DMS153 treated with DMSO at 0.1 percent for 48 hours (cell line): ENCODE results near the gene NDST1.
"Not testable (repeated sequence)": the region's sequence is repeated elsewhere in the genome, so short reads cannot be mapped to it uniquely, and the experiment has no call there.

Experiments
- DNase-seq: peaks from one replicate; lab custom pipeline; 2025; ENCODE audit not compliant: unreplicated experiment; lab: John Stamatoyannopoulos, UW

Gene NDST1

DNA sequence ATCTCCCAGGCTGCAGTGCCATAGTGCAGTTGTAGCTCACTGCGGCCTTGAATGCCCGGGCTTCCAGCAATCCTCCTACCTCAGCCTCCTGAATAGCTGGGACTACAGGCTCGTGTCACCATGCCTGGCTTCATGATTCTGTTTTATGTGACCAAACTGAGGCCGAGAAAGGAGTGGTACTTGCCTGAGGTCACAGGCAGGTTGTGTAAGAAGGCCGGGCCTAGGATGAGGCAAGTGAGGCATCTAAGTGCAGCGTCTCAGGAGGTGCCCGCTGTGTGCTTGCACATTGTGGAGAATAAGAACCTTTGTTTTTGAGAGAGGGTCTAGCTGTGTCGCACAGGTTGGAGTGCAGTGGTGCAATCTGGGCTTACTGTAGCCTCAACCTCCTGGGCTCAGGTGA lies 2.1 kb upstream of the NDST1 start:
- no peak for DNase-seq

DNA sequence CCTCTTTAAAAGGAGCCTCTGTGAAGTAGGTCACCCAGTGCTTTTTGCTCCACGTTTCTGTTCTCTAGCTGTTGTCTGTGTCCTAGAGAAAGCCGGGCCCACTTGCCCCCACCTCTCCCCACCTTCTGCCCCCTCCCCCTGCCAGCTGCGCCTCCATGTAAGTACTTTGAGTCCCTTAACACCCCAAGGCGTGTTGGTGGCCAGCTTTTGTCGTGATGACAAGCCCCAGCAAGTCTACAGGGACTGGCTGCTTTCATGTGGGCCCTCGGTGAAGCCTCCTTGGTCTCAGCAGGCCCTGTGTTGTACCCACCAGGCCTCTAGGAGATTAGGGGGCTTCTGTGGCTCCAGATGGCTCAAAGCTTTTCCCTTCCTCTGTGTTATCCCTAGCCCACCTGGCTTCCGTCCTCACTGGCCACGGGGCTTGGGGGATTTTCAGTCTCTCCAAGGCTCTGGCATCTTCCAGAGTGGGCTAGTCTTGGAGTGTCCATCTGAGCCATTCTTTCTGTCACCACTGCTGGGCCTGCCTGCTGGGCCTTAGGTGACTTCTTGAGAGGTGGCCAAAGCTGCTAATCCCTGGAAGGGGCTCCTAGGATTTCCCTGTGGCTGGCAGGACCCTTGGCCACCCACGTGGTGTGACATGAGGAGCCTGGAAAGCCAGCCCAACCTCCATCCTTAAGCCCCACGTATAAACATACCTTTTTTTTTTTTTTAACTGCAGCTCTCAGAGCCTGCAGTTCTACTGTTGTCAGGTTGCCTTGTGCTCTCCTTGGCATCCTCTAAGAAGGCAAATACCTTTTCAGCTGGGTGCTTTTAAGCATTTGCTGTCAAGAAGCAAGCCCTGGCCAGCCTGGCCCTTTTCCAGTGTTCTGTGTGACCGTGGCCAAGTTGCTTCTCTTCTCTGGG lies 1.1 kb upstream of the NDST1 start:
- DNase-seq, result no peak

DNA sequence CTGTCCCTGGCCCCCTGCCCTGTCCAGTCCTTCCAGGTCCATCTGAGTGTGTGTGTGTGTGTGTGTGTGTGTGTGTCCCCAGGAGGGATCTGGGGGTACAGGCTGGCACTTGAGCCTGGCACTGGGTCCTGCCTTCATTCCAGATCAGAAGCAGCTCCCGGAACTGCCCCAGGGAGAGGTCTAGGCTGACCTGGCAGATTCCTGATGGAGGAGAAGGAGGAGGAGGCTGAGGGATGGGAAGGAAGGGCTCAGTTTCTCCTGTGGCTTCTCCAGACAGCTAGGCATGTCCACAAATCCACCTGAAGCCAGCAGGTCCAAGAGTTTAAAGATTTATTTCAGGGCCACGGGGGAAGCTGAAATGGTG lies 328 bp downstream of the NDST1 start:
- no peak for DNase-seq

DNA sequence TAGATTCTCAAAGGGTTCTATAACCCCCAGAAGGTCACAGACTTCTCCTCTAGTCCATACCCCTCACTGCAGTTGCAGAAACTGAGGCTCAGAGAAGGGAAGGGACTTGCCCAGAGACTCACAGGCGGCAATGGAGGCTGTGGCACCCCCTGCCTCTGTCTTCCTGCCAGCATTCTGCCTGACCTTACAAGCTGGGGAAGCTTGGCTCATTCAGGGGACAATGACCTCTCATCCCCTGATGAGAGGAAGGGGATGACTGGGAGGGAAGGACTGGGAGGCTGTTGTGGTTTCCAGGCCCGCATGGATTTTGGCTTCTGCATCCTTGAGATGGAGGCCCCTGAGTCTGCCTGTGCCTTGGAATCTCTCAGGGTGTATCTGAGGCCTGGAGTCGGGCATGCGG lies 897 bp downstream of the NDST1 start:
- DNase-seq, result no peak

DNA sequence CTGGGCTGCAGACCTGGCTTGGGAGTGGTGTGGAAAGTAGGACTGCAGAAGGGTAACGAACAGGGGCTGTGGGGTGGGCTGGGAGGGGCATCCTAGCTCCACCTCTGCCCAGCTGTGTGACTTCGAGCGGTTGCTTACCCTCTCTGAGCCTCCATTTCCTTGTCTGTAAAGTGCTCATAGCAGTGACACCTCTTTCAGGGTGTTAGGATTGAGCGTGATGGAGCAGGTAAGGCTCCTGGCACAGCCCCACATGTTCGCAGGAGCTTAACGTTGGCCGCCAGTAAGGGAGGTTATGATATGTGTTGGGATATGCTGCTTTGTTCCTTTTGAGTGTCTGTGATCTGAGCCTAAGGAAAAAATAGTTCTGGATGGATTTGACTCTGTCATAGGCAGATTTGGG lies 2.1 kb downstream of the NDST1 start:
- no peak for DNase-seq

DNA sequence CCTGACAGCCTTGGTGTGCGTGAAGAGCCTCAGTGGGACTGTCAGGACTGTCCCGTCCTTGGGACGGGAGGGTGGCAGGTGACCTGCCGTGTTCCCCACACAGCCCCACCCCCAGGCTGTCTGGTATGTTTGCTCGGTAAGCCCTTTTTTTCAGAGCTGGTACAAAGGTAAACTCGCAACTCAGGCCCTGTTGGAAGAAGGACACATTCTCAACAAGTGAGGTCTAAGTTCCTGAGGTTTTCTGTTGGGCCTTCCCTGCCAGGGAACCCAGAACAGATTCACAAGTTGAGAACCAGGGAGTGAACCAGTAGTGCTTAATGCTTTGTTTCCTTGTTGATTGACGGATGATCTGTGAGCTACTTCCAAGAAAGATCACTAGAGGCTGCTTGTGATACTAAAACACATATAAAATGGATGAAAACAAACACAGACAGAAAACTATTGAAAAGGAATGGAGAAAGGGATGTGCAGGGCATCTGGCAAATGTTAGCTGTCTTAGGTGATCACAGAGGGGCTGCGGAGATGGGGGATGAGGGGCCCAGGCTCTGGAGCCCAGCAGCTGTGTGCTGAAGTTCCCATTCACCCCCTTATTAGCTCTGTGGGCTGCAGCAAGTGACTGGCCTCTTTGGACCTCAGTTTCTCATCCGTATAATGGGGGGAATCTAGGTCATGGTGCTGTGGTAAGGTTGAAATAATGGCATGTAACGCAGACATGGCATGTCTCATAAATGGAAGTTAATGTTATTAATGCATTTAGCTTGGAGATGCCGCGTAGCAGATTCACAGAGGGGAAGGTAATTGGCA lies 2.7 kb downstream of the NDST1 start:
- DNase-seq, result no peak

DNA sequence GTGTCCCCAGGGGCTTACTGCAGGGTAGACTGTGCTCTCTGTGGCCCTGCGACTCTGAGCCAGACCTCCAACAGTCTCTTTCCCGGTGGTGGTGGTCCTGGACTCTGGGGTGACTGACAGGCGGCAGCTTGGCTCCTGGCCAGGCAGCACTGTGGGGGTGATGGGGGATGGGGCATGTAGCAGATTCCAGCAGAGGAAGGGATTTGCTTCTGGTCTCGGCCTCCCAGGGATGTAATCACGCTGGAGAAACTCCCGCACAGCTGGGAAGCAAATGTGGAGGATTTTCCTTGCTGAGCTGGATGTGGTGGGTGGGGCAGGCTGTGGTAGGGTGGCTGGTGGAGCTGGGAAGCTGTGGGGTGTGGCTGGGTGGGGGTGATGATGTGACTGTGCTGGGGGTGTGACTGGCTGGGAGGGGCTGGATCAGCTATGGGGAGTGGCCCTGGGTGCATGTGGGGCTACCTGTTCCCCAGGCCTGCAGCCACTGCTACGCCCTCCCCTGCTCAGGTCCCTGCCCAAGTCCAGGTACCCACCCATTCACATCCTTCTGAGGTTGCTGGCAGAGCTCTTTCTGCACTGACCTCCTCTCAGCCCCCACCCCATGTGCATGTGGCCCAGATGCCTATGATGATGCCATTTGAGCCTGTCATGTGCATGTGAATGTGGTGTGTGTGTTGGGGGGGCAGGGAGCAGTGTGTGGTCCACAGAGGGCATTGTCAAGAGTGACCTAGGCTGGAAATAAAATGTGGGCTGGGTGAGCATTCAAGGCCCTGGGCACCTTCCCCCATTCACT lies 3.8 kb downstream of the NDST1 start:
- no peak for DNase-seq

DNA sequence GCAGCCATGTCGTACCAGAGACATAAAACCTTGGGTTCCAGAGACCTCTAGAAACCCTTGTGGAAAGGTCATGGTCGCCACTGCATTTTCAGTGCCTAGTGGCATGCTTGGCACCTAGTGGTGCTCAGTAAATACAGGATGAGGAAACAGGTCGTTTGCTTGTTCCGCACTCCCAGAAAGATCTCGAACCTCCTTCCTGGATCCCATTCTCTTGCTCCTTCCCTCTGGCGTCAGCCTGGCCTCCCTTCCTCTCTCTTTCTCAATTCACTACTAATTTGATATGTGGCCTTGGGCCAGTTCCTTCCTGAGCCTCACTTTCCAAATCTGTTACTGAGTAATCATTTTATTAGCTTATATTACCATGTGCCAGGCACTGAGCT lies 4.4 kb downstream of the NDST1 start:
- DNase-seq, result no peak

DNA sequence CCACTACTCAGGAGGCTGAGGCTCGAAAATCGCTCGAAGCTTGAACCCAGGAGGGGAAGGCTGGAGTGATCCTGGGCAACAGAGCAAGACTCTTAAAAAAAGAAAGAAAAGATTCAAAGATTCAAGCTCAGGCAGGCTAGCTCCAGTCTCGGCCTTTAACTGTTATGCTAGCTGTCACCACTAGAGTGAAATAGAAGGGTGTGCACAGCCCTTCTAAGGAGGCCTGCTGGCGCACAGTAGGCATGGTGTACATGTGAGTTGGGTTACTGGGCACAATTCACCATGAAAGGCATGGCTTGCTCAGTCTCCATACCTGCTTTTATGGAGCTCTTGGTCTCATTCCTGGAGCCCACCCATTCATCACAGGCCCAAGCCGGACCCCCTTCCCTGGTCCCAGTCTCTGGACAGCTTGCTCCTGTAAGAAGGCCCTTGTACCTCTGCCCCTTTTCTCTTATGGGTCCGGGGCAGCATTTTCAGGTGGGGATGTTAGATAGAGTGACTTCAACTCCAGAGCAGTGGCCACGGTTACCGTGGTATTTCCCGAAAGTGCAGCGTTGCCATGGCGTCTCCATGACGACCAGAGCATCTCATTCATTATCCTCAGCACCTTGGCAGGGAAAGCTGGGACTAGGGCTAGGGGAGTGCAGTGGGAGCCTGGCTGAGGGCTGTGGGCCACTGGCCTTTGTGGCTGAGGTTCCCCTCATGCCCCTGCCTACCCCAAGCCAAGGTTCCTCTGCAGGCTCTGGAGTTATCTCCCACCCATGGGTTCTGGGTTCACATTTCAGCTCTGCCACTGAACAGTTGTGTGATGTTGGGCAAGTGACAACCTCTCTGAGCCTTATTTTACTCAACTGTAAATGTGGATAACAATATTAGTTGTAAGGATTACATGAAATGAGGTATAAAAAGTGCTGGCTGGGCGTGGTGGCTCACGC lies 5.7 kb downstream of the NDST1 start:
- no peak for DNase-seq

DNA sequence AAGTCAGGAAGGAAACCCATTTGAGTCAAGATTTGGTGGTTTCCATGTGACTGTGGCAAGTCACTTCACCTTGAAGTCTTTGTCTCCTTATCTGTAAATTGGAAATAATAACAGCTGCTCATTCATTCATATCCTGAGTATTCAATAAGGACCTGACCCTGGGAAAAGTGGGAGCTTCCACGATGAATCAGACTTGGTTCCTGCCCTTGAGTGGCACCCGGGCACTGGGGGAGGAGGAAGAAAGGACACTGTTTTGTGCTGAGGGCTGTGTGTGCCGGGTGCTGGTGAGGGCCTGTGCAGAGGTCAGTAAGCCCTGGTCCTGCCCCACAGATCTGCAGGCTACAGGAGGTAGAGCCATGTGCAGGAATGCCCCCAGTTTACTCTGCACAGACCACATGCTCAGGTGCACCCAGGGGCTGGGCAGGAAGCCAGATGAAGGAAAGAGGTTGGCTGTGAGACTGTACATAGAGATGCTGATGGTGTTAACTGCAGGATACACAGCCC lies 6.8 kb downstream of the NDST1 start:
- peak; percentile 40 for DNase-seq

DNA sequence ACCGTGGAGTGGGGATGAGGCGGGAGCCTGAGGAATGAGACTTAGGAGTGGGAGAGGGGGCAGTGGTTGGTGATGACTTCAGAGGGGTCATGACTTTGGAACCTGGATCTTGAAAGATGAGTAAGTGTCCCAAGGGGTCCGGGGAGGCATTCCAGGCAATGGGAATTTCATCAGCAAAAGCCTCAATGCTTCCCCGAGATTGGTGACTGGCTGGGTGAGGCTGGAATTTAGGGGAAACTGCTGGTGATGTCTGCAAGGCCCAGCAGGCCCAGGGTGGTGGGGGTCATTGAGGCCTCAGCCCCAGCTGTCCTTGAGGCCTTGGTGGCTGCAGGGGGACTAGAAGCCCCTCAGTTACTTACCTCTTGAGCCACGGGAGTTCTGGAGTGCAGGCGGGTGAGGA lies 7.5 kb downstream of the NDST1 start:
- no peak for DNase-seq

DNA sequence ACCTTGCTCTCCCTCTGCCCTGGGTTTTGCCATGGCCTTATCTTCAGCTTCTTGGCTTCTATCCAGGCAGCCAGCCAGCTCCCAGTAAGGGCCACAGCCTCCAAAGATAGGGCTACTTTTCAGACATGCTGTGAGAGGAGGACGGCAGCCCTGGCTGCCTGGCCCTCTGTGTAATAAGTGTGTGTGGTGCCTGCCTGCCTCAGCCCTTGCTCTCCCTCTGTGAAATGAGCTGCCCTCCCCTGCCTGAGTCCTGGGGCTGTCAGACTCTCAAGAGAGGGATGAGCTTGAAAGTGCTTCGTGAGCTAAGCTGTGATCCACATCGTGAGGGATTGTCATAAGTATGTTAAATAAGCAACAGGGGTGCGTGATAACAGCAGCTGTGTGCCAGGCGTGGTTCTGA lies 8.1 kb downstream of the NDST1 start:
- no peak for DNase-seq

DNA sequence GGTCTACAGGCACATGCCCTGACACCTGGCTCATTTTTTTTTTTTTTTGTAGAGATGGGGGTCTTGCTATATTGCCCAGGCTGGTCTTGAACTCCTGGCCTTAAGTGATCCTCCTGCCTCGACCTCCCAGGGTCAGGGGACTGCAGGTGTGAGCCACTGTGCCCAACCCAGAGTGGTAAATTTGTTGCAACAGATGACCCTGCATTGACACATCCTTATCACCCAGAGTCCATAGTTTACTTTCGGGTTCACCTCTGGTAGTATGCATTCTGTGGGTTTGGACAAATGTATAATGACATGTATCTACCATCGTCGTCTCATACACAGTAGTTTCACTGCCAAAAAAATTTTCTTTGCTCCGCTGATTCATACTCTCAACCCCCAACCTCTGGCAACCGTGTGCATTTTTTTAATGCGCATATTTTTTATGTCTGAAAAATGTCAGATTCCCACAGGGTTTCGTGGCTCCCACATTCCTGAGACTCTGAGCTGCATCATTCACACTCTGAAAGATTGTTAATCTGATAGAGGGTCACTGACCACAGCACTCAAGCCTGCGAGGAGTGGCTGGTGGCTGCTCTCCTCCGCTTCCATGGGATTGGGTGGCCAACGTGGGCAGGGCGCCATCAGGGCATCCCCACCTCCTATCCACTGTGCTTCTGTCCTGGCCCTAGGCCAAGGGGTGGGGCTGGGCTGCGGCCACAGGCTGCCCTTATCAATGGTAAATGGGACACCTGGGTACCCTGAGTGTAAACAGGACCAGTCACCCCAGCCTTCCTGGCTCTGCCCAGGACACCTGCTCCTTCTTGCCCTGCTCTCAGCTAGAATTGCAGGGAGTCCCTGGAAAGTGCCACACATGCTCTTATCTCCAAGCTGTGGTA lies 9.6 kb downstream of the NDST1 start:
- DNase-seq, result no peak

DNA sequence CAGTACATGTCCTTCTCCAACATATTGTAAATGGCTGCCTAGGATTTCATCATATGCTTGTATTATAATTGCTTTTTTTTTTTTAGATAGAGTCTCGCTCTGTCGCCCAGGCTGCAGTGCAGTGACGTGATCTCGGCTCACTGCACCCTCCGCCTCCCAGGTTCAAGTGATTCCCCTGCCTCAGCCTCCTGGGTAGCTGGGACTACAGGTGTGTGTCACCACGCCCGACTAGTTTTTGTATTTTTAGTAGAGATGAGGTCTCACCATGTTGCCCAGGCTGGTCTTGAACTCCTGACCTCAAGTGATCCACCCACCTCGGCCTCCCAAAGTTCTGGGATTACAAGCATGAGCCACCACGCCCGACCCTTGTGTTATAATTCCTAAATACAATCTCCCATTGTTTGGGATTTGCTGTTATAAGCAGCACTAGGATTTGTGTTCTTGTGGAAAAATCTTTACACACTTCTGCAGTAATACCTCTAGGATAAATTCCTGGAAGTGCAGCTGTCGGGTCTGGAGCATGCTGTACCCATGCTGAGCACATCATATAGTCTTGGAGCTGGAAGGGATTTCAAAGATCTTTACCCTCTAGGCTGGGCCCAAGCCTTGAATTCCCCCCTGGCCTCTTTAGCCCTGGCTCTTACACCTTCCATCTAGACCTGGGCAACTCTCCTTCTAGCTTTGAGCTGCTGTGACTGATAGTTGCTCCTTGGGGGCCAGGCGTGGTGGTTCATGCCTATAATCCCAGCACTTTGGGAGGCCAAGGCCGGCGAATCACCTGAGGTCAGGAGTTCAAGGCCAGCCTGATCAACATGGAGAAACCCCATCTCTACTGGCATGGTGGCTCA lies 11.0 kb downstream of the NDST1 start:
- DNase-seq, result not testable (repeated sequence)

DNA sequence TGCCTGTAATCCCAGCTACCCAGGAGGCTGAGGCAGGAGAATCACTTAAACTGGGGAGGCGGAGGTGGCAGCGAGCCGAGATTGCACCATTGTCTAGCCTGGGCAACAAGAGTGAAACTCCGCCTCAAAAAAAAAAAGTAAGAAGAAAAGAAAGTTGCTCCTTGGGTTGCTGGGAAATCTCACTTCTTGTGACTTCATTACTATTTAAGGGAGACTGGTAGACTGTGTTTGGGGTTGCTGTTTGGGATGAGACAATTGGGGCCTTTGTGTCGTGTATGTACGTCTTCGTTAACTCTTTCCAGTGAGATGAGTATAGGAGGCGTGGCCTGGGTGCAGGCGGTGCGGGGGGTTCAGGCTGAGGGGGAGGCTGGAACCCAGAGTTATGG lies 11.6 kb downstream of the NDST1 start:
- no peak for DNase-seq

DNA sequence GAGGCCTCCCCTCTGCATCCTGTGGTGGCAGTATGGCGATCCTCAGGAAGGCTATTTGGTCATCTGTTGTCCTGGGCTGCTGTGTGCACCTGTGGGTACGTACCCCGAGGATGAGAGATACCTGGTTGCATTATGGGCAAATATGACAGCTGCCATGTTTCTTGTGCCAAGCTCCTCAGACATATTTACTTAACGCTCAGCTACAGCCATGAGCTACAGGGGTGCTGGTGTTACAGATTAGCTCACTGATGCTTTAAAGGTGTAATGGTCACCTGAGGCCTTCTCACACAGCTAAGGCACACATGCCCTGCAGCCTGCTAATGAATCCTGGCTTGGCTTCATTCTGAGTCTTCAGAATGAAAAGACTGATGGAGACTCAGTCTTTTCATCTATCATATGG lies 12.0 kb downstream of the NDST1 start:
- DNase-seq, result no peak

DNA sequence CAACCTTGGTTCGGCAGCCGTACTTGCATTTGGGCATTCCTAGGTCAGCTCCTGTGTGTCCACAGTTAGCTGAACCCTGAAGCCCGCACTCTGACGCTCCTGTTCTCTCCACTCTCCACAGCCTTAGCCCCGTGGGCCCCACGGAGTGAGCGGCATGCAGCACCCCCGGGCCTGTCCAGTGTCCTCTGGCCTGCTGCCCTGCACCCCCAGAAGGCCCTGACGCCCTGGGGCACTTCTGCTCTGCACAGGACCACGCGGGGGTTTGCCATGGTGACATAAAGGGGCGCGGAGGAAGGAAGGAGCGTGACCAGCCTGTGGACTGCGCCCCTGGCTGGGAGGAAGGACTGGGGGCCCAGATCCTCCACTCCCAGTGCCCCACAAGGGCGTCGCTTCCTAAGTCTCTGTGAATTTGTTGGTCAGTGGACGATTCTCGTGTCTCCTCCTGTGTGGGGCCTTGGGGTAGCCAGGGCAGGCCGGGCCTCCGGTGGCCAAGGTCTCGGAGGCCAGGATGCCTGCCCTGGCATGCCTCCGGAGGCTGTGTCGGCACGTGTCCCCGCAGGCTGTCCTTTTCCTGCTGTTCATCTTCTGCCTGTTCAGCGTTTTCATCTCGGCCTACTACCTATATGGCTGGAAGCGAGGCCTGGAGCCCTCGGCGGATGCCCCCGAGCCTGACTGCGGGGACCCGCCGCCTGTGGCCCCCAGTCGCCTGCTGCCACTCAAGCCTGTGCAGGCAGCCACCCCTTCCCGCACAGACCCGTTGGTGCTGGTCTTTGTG lies 13.0 kb downstream of the NDST1 start:
- DNase-seq, result no peak

DNA sequence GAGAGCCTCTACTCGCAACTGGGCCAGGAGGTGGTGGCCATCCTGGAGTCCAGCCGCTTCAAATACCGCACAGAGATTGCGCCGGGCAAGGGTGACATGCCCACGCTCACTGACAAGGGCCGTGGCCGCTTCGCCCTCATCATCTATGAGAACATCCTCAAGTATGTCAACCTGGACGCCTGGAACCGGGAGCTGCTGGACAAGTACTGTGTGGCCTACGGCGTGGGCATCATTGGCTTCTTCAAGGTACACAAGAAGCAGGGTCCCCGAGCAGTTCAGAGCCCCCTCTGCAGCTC lies 13.5 kb downstream of the NDST1 start:
- no peak for DNase-seq
